ENCODE results near the gene MARCO. TPM values are rescaled to one million over a fixed set of nuclear protein-coding genes. Genes with fewer than 3 reads are reported as not detected.

Gene MARCO
- total RNA-seq, 1 experiment from 2014 or later = 0.43 TPM

GRCh38 chr2:118968042-118968441, 26.0 kb downstream of the MARCO start:
- Histone ChIP-seq H3K36me3 (ENCODE audit: control insufficient read depth, insufficient read depth, low read length) (no peaks in the 10 kb centered on the region), H3K4me3 (ENCODE audit: low read depth, low read length) (no peak overlapping the region), H3K27me3 (replicated peaks; ENCODE audit: control insufficient read depth, insufficient read depth, low read length) (no peaks in the 10 kb centered on the region), H3K4me1 (0 out of 2 replicates have a peak, but pooled peaks cover 6% of the 10 kb centered on the region), H3K9me3 (no peaks in the 10 kb centered on the region)
- no peak for TF ChIP-seq CTCF (IDR thresholded peaks at IDR 0.05; ENCODE audit: insufficient read depth in 1 of 2, low read depth in 1 of 2, low read length in 1 of 2, severe bottlenecking in 1 of 2, unreplicated experiment in 1 of 2)
- H3K36me3 Mint-ChIP-seq (ENCODE audit: insufficient read depth, unreplicated experiment) = no peaks in the 10 kb centered on the region
- H3K27me3 Mint-ChIP-seq (ENCODE audit: insufficient read depth, unreplicated experiment) = peaks cover 4% of the 10 kb centered on the region
- BruUV-seq (replicated peaks) = no TSS peak
- no peaks in the 10 kb centered on the region for H3K9me3 Mint-ChIP-seq (ENCODE audit: unreplicated experiment)
- peaks cover 6% of the 10 kb centered on the region for H3K4me1 Mint-ChIP-seq (ENCODE audit: low read depth, unreplicated experiment)
- no peak overlapping the region for H3K27ac Mint-ChIP-seq (ENCODE audit: unreplicated experiment)
- H3K4me3 Mint-ChIP-seq (ENCODE audit: unreplicated experiment) = no peak overlapping the region
- intact Hi-C loops (cut with micrococcal nuclease; ENCODE audit: unreplicated experiment) = loop anchor here (5.0 kb wide), 1 partner anchor 56 kb away; no protein-coding TSS in a partner anchor
- DNase-seq = no peak
- ChIA-PET POLR2A (no interaction called here), CTCF (no interaction called here)

- Mint-ChIP-seq H3K9me3 (ENCODE audit: unreplicated experiment) (no peaks in the 10 kb centered on the region), H3K4me3 (ENCODE audit: unreplicated experiment) (no peak overlapping the region), H3K27me3 (ENCODE audit: insufficient read depth, unreplicated experiment) (peaks cover 4% of the 10 kb centered on the region), H3K27ac (ENCODE audit: unreplicated experiment) (no peak overlapping the region), H3K36me3 (ENCODE audit: insufficient read depth, unreplicated experiment) (no peaks in the 10 kb centered on the region), H3K4me1 (ENCODE audit: low read depth, unreplicated experiment) (peaks cover 6% of the 10 kb centered on the region)
- ChIA-PET POLR2A (no interaction called here), CTCF (no interaction called here)
- BruUV-seq (replicated peaks) = no TSS peak
- intact Hi-C loops (cut with micrococcal nuclease; ENCODE audit: unreplicated experiment) = loop anchor here (5.0 kb wide), 1 partner anchor 57 kb away; no protein-coding TSS in a partner anchor
- 0 out of 2 replicates have a peak, but pooled peaks cover 6% of the 10 kb centered on the region for H3K4me1 ChIP-seq
- no peak for DNase-seq
- no peak for TF ChIP-seq CTCF (IDR thresholded peaks at IDR 0.05; ENCODE audit: insufficient read depth in 1 of 2, low read depth in 1 of 2, low read length in 1 of 2, severe bottlenecking in 1 of 2, unreplicated experiment in 1 of 2)
- no peaks in the 10 kb centered on the region for H3K27me3 ChIP-seq (replicated peaks; ENCODE audit: control insufficient read depth, insufficient read depth, low read length)
- no peak overlapping the region for H3K4me3 ChIP-seq (ENCODE audit: low read depth, low read length)
- H3K9me3 ChIP-seq = no peaks in the 10 kb centered on the region
- H3K36me3 ChIP-seq (ENCODE audit: control insufficient read depth, insufficient read depth, low read length) = no peaks in the 10 kb centered on the region
These were observed 27.2 kb downstream of the MARCO start for GRCh38 chr2:118968961-118969733.

GRCh38 chr2:118969734-118970395, 27.9 kb downstream of the MARCO start:
- H3K4me1 Mint-ChIP-seq (ENCODE audit: low read depth, unreplicated experiment) = peaks cover 6% of the 10 kb centered on the region
- no peaks in the 10 kb centered on the region for H3K36me3 ChIP-seq (ENCODE audit: control insufficient read depth, insufficient read depth, low read length)
- H3K36me3 Mint-ChIP-seq (ENCODE audit: insufficient read depth, unreplicated experiment) = no peaks in the 10 kb centered on the region
- TF ChIP-seq CTCF (IDR thresholded peaks at IDR 0.05; ENCODE audit: insufficient read depth in 1 of 2, low read depth in 1 of 2, low read length in 1 of 2, severe bottlenecking in 1 of 2, unreplicated experiment in 1 of 2) = no peak
- CTCF ChIA-PET = no interaction called here
- H3K27ac Mint-ChIP-seq (ENCODE audit: unreplicated experiment) = no peak overlapping the region
- 0 out of 2 replicates have a peak, but pooled peaks cover 6% of the 10 kb centered on the region for H3K4me1 ChIP-seq
- no peaks in the 10 kb centered on the region for H3K27me3 Mint-ChIP-seq (ENCODE audit: insufficient read depth, unreplicated experiment)
- peak; percentile 20 to 40 for DNase-seq
- no peak overlapping the region for H3K4me3 Mint-ChIP-seq (ENCODE audit: unreplicated experiment)
- no TSS peak for BruUV-seq (replicated peaks)
- POLR2A ChIA-PET = no interaction called here
- intact Hi-C loops (cut with micrococcal nuclease; ENCODE audit: unreplicated experiment) = loop anchor here (5.0 kb wide), 1 partner anchor 58 kb away; no protein-coding TSS in a partner anchor
- H3K4me3 ChIP-seq (ENCODE audit: low read depth, low read length) = no peak overlapping the region
- no peaks in the 10 kb centered on the region for H3K27me3 ChIP-seq (replicated peaks; ENCODE audit: control insufficient read depth, insufficient read depth, low read length)
- H3K9me3 ChIP-seq = no peaks in the 10 kb centered on the region
- H3K9me3 Mint-ChIP-seq (ENCODE audit: unreplicated experiment) = no peaks in the 10 kb centered on the region
